SJCRH30 (cell line): ENCODE measurements around the gene DOCK3. TPM values are rescaled to one million over a fixed set of nuclear protein-coding genes. Genes with fewer than 3 reads are reported as not detected.
A peak's percentile ranks its signal among the peaks of the same experiment; 100 is the strongest.
"Not testable (repeated sequence)": the region's sequence is repeated elsewhere in the genome, so short reads cannot be mapped to it uniquely, and the experiment has no call there.

Source experiments
- DNase-seq, 2 experiments: peaks; one replicate each; pipeline ENCODE4 v3.0.0-alpha.2; 2015 to 2020
- H3K27ac ChIP-seq: fragments of 250-450 bp; sonication (Bioruptor Pico); 2 replicates; pipeline ENCODE4 v1.5.1; 2020; ENCODE audit warnings: mild to moderate bottlenecking, moderate library complexity
- H3K27me3 ChIP-seq: fragments of 250-450 bp; sonication (Bioruptor Pico); 2 replicates; pipeline ENCODE4 v1.5.1; 2020; ENCODE audit warnings: mild to moderate bottlenecking, moderate library complexity
- H3K36me3 ChIP-seq: fragments of 250-450 bp; sonication (Bioruptor Pico); 2 replicates; pipeline ENCODE4 v1.5.1; 2020; ENCODE audit warnings: mild to moderate bottlenecking, moderate library complexity
- H3K4me1 ChIP-seq: fragments of 250-450 bp; sonication (Bioruptor Pico); 2 replicates; pipeline ENCODE4 v1.5.1; 2020; ENCODE audit warnings: mild to moderate bottlenecking, moderate library complexity
- H3K4me3 ChIP-seq: fragments of 250-450 bp; sonication (Bioruptor Pico); 2 replicates; pipeline ENCODE4 v1.5.1; 2020; ENCODE audit warnings: mild to moderate bottlenecking, moderate library complexity
- H3K9me3 ChIP-seq: fragments of 250-450 bp; sonication (Bioruptor Pico); replicated peaks from 2 replicates; pipeline ENCODE4 v1.5.1; 2020; ENCODE audit warnings: mild to moderate bottlenecking, moderate library complexity
- total RNA-seq: library from RNA; depleted of rRNA; stranded (reverse); fragments of >200 nt; shearing (Covaris generic); gene quantifications from 2 replicates; pipeline ENCODE4 v1.2.3, GENCODE V29; 2014

DOCK3 gene
- total RNA-seq, 1 experiment from 2014 or later = 0.08 TPM

DNA sequence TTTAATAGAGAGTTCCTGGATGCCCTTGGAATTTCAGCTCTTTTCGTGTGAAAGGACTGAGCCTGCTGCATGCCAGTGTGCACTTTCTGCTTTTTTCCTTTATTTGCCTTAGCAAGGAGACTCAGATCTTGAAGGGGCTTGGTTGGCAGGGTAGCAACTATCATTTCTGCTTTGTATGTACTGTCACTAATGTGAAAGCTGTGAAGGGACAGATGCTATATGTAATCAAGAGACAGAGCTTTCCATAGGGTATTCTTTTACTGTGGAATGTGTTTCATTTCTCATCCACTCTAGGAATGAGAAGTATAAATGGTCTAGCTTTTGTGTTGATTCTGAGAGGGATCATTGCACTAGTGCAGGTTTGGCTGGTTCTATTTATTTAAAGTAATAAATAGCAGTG lies 377.8 kb downstream of the DOCK3 start:
- Histone ChIP-seq H3K27ac (no peak overlapping the region), H3K4me1 (no peaks in the 10 kb centered on the region), H3K9me3 (no peaks in the 10 kb centered on the region), H3K4me3 (no peak overlapping the region), H3K36me3 (no peaks in the 10 kb centered on the region), H3K27me3 (no peaks in the 10 kb centered on the region)
- DNase-seq = no peak

DNA sequence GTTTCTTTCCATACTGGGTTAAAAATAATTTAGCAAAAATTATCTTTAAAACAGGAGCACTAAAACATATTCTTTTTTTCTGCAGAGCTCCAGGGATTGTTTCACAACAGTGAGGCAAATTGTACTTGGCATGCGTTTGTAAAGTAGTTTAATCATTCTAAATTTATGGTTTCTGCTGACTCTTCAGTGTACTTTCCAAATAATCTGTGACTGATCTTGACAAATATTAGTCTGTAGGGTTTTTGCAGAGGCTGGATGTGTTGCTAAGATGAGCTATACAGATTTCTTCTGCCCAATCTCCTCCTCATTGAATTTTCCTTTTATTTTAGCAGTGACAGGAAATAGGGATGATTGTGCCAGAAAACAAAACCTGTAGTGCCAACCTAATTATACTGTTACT lies 382.4 kb downstream of the DOCK3 start:
- no peaks in the 10 kb centered on the region for H3K9me3 ChIP-seq
- H3K4me1 ChIP-seq = no peaks in the 10 kb centered on the region
- H3K27me3 ChIP-seq = no peaks in the 10 kb centered on the region
- H3K27ac ChIP-seq = no peak overlapping the region
- H3K36me3 ChIP-seq = no peaks in the 10 kb centered on the region
- no peak overlapping the region for H3K4me3 ChIP-seq
- no peak for DNase-seq

DNA sequence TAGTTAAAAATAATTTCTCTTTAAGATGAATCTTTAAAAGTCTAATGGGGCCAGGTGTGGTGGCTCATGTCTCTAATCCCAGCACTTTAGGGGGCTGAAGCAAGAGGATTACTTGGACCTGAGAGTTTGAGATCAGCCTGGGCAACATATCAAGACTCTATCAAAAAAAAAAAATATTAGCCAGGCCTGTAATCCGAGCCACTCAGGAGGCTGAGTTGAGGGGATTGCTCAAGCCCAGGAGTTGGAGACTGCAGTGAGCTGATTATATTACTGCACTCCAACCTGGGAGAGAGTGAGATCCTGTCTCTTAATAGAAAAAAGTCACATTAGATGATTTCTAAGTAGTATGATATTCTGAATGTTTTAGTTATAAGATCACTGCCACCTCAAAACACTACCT lies 388.3 kb downstream of the DOCK3 start:
- H3K4me1 ChIP-seq = no peaks in the 10 kb centered on the region
- no peak overlapping the region for H3K27ac ChIP-seq
- H3K36me3 ChIP-seq = no peaks in the 10 kb centered on the region
- no peaks in the 10 kb centered on the region for H3K9me3 ChIP-seq
- no peaks in the 10 kb centered on the region; the same call in 1 of the 2 replicates for H3K27me3 ChIP-seq
- DNase-seq = no peak
- H3K4me3 ChIP-seq = no peak overlapping the region

DNA sequence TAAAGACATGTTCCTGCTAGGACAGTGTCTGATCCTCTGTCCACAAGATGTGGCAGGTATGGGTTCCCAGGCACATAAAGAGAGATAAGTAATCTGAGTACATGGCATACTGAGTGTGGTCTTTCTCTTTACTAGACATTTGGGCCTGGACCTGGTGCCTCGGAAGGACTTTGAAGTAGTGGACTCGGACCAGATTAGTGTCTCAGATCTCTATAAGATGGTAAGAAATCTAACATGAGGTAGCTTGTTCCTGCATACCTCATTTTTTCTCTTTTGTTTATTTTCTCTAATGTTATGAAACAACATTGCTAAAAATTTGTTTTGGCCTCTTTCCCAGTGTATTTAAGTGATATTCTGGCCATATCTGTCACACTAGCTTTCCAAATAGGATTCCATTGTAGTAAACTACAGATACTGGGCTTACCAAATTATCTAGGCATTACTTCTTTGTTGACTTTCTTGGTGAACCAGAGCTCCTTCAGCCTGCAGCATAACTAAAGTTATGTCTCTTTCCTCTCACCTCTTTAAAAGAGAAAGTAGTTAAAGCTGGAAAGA lies 400.6 kb downstream of the DOCK3 start:
- no peaks in the 10 kb centered on the region for H3K9me3 ChIP-seq
- no peak overlapping the region for H3K4me3 ChIP-seq
- DNase-seq = no peak
- peaks cover 3% of the 10 kb centered on the region; the same call in 1 of the 2 replicates for H3K27me3 ChIP-seq
- H3K4me1 ChIP-seq = no peaks in the 10 kb centered on the region
- H3K27ac ChIP-seq = no peak overlapping the region
- no peaks in the 10 kb centered on the region for H3K36me3 ChIP-seq

DNA sequence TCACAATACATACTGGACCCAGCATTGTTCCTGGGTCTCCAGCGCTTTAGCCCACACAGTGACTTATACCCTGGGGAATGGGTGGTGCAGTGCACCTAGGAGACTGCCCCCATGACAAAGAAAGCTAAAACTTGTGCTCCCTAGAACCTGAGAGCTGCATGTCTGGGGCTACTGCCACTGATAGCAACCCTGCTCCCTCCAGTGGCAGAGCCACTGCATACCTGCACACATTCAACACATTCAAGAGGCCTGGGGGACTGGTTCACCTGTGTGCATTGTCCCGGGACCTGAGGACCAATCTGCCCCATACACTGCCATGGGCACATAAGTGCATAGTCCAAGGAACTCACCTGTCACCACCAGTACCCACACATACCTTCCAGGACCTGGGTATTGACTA lies 407.6 kb downstream of the DOCK3 start:
- peaks cover 6% of the 10 kb centered on the region; the same call in 1 of the 2 replicates for H3K27me3 ChIP-seq
- H3K36me3 ChIP-seq = no peaks in the 10 kb centered on the region
- no peaks in the 10 kb centered on the region for H3K4me1 ChIP-seq
- no peak overlapping the region for H3K27ac ChIP-seq
- DNase-seq = no peak
- H3K9me3 ChIP-seq = peaks cover 6% of the 10 kb centered on the region
- no peak overlapping the region for H3K4me3 ChIP-seq

DNA sequence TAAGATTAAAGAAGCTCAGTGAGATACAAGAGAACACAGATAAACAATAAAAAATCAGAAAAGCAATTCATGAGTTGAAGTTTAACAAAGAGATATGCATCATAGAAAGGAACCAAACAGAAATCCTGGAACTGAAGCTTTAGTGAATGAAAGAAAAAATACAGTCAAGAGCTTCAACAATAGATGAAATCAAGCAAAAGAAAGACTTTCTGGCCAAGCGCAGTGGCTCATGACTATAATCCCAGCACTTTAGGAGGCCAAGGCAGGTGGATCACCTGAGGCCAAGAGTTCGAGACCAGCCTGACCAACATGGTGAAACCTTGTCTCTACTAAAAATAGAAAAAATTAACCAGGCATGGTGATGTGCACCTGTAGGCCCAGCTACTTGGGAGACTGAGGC lies 408.8 kb downstream of the DOCK3 start:
- Histone ChIP-seq H3K27me3 (peaks cover 6% of the 10 kb centered on the region; the same call in 1 of the 2 replicates), H3K27ac (no peak overlapping the region), H3K36me3 (no peaks in the 10 kb centered on the region), H3K4me3 (no peak overlapping the region), H3K4me1 (no peaks in the 10 kb centered on the region), H3K9me3 (peaks cover 6% of the 10 kb centered on the region)
- DNase-seq = no peak

DNA sequence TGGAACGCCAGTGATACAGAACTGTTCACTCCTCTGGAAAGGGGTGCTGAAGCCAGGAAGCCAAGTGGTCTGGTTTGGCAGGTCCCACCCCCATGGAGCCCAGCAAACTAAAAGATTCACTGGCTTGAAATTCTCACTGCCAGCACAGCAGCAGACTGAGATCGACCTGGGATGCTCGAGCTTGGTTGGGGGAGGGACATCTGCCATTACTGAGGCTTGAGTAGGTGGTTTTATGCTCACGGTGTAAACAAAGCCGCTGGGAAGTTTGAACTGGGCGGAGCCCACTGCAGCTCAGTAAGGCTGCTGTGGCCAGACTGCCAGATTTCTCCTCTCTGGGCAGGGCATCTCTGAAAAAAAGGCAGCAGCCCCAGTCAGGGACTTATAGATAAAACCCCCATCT lies 417.4 kb downstream of the DOCK3 start:
- H3K36me3 ChIP-seq, DNase-seq, H3K27me3 ChIP-seq, H3K4me3 ChIP-seq, H3K4me1 ChIP-seq, H3K9me3 ChIP-seq, H3K27ac ChIP-seq: not testable (repeated sequence)

DNA sequence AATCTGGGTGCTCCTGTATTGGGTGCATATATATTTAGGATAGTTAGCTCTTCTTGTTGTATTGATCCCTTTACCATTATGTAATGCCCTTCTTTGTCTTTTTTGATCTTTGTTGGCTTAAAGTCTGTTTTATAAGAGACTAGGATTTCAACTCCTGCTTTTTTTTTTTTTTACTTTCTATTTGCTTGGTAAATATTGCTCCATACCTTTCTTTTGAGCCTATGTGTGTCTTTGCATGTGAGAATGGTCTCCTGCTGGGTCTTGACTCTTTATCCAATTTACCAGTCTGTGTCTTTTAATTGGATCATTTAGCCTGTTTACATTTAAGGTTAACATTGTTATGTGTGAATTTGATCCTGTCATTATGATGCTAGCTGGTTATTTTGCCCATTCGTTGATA lies 420.1 kb downstream of the DOCK3 start:
- not testable (repeated sequence) for H3K4me1 ChIP-seq, H3K27me3 ChIP-seq, DNase-seq, H3K4me3 ChIP-seq, H3K27ac ChIP-seq, H3K36me3 ChIP-seq, H3K9me3 ChIP-seq

DNA sequence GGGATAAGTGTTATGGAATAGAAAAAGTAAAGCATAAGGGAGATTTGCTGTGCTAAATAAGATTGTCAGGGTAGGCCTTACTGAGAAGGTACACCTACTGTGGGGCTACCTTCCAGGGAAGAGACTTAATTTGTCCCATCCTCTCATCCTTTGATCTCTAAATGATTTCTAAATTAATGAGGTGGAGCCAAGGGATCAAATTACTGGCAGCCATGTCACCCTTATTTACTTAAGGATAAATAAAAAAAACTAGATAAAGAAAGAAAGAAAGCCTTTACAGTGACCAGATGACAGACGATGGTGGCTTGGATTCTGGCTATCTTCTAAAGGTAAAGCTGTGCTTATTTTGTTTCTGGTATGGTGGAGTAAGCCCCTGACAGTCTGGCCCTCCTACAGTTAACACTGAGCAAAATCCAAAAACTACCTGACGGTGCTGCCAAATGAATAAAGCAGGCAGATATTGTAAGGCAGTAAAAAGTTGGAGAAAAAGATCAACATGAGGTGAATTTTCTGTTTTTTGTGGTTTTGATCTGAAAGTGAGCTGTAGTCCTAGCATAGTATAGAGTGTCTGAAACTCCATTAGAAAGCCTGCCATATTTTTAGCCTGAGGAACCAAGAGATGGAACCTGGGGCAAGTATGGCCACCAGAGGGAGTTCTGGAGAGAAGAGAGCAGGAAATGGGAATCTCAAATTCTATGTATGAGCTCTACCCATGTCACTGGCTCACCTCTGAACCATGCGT lies 425.2 kb downstream of the DOCK3 start:
- H3K27ac ChIP-seq = no peak overlapping the region
- H3K4me3 ChIP-seq = no peak overlapping the region
- no peaks in the 10 kb centered on the region for H3K4me1 ChIP-seq
- no peaks in the 10 kb centered on the region for H3K9me3 ChIP-seq
- DNase-seq = peak; percentile 46 to 74
- no peaks in the 10 kb centered on the region for H3K27me3 ChIP-seq
- no peaks in the 10 kb centered on the region for H3K36me3 ChIP-seq

DNA sequence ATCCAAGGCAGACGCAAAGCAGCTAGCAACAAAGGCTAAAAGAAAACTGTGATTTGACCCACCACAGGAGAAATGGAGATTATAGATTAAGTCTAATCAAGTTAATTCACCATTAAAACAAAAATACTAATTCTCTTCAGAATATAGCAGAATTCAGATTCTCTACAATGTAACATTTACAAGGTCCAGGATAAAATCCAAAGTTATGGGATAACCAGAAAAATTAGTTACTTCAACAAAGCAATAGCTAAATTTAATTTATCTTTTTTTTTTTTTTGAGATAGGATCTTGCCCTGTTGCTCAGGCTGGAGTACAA lies 425.8 kb downstream of the DOCK3 start:
- no peak for DNase-seq
- Histone ChIP-seq H3K4me3 (no peak overlapping the region), H3K4me1 (no peaks in the 10 kb centered on the region), H3K27ac (no peak overlapping the region), H3K9me3 (no peaks in the 10 kb centered on the region), H3K36me3 (no peaks in the 10 kb centered on the region), H3K27me3 (no peaks in the 10 kb centered on the region)

DNA sequence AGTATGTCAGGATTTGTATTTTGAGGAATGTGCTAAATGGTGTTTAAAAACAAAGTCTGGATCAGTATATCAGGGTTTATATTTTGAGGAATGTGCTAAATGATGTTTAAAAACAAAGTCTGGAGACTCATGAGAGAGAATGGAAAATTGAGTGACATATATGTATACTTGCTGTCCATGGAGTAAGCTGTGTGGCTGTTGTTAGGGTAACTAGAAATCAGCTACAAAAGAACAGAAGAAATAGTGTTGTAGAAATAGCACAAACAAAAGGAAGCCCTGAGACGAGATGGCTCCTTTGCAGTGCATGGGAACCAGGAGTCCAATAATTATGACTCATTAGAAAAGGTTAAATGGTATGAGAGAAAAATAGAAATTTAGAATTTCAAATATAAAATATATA lies 427.7 kb downstream of the DOCK3 start:
- H3K9me3 ChIP-seq = no peaks in the 10 kb centered on the region
- no peaks in the 10 kb centered on the region for H3K27me3 ChIP-seq
- DNase-seq = no peak
- H3K27ac ChIP-seq = no peak overlapping the region
- no peaks in the 10 kb centered on the region for H3K36me3 ChIP-seq
- H3K4me1 ChIP-seq = no peaks in the 10 kb centered on the region
- H3K4me3 ChIP-seq = no peak overlapping the region

DNA sequence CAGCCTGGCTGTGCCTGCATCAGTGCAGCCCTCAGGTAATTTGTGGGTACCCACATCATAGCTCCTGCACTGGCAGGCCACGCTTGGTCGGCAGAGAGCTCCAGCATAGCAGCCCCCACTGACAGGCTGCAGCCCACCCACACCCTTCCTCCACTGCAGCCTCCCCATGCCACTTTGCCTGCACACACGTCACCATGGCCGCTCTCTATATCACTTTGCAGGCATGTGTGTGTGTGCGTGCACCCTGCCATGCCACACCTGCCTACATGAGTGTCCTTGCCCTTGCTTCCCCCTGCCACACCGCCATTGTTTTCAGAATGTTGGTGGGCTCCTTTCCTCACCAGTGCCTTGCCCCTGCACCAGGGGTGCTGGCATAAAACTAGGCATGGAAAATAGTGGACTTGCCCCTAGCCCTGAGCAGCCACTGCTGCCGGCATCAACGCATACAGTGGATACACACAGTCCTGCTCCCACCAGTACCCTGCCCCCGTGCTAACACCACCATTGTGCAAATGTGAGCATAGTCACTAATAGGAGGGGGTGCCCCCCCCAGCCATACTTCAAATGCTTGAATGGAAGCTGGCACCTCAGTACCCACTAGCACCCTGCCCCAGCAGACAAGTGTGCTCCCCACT lies 431.6 kb downstream of the DOCK3 start:
- Histone ChIP-seq H3K36me3 (no peaks in the 10 kb centered on the region), H3K4me1 (no peaks in the 10 kb centered on the region), H3K27ac (no peak overlapping the region), H3K27me3 (no peaks in the 10 kb centered on the region), H3K9me3 (0 out of 2 replicates have a peak, but pooled peaks cover 2% of the 10 kb centered on the region), H3K4me3 (no peak overlapping the region)
- no peak for DNase-seq

DNA sequence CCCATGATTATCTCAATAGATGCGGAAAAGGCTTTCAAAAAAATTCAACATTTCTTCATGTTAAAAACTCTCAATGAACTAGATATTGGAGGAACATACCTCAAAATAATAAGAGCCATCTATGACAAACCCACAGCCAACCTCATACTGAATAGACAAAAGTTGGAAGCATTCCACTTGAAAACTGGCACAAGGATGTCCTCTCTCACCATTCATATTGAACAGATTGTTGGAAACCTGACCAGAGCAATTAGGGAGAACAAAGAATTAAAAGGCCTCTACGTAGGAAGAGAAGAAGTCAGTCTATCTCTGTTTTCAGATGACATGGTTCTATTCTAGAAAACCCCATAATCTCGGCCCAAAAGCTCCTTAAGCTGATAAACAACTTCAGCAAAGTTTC lies 435.9 kb downstream of the DOCK3 start:
- Histone ChIP-seq H3K9me3 (0 out of 2 replicates have a peak, but pooled peaks cover 2% of the 10 kb centered on the region), H3K27me3 (no peaks in the 10 kb centered on the region), H3K36me3 (no peaks in the 10 kb centered on the region), H3K27ac (no peak overlapping the region), H3K4me3 (no peak overlapping the region), H3K4me1 (no peaks in the 10 kb centered on the region)
- DNase-seq = no peak

DNA sequence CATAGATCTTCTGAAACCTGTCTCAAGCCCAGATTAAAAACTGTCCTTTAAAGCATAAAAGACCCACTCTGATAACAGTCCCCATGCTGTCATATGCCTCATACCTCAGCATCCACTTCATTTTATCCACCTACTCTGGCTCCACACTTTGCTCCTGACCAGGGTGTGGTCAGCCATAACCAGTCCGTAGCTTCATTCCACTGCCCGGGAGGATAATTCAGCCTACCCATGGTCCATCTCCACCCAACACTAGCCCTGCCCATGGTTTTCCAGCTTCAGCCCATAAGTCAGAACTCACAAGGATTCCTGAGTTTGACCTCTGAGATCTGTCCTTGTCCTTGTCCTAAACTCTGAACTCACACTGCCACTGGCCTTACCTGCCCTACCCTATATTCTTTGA lies 448.2 kb downstream of the DOCK3 start:
- Histone ChIP-seq H3K4me1 (no peaks in the 10 kb centered on the region), H3K27ac (no peak overlapping the region), H3K36me3 (no peaks in the 10 kb centered on the region), H3K9me3 (no peaks in the 10 kb centered on the region), H3K4me3 (no peak overlapping the region), H3K27me3 (0 out of 2 replicates have a peak, but pooled peaks cover 6% of the 10 kb centered on the region)
- DNase-seq = no peak

DNA sequence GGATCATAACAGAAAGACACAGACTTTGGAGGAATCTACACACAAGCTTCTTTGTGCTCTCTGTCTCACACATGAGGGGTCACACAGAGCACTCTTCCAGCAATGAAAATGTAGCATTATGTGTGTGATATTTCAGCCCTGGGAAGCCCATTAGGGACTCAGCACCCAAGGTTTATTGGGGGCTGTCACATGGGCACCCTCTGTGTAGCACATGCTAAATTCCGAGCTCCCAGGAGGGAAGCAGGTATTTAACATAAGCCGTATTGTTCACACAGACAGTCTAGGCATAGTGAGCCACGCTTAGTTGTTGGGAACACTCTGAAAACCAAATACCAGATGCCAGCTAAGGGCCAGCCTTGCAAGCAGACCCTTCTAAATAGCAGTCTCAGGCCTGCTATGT lies 448.8 kb downstream of the DOCK3 start:
- no peak for DNase-seq
- Histone ChIP-seq H3K4me1 (no peaks in the 10 kb centered on the region), H3K27ac (no peak overlapping the region), H3K4me3 (no peak overlapping the region), H3K27me3 (0 out of 2 replicates have a peak, but pooled peaks cover 6% of the 10 kb centered on the region), H3K36me3 (no peaks in the 10 kb centered on the region), H3K9me3 (no peaks in the 10 kb centered on the region)

DNA sequence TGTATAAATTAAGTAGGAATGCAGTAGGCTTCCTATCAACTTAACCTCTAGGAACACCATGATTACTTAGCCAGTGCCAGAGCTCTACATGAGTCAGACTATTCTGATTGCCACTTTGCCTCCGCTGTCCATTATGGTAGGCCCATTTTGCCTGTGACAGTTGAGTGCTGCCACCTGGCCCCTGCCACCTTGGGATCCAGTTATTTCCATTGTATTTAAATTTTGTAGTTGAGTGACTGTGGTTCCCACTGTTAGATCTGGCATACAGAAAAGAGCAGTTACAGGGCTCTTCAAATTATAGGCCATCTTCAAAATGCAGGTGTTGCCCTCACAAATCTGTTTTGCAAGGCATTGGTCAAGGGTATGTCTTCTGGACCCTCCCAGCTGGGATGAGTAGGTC lies 456.9 kb downstream of the DOCK3 start:
- not testable (repeated sequence) for H3K27me3 ChIP-seq, H3K9me3 ChIP-seq, H3K36me3 ChIP-seq, H3K4me3 ChIP-seq, H3K4me1 ChIP-seq, DNase-seq, H3K27ac ChIP-seq
